DND-41 (cell line): Measurements from ENCODE around the gene MAP3K6.

ENCODE experiments used
- EZH2 ChIP-seq: IDR thresholded peaks from 3 replicates; pipeline ENCODE4 v1.6.1; 2012; ENCODE audit warnings: borderline replicate concordance, low read depth, mild to moderate bottlenecking, moderate library complexity, low read length, inconsistent platforms; ENCODE audit not compliant: severe bottlenecking
- TF ChIP-seq, protein P1 (sequence below): IDR thresholded peaks from 2 replicates; pipeline ENCODE4 v1.5.1; 2012; ENCODE audit warnings: borderline replicate concordance, low read length, moderate library complexity, mild to moderate bottlenecking; ENCODE audit not compliant: poor library complexity, severe bottlenecking; ENCODE audit errors: extremely low read depth

DNA sequence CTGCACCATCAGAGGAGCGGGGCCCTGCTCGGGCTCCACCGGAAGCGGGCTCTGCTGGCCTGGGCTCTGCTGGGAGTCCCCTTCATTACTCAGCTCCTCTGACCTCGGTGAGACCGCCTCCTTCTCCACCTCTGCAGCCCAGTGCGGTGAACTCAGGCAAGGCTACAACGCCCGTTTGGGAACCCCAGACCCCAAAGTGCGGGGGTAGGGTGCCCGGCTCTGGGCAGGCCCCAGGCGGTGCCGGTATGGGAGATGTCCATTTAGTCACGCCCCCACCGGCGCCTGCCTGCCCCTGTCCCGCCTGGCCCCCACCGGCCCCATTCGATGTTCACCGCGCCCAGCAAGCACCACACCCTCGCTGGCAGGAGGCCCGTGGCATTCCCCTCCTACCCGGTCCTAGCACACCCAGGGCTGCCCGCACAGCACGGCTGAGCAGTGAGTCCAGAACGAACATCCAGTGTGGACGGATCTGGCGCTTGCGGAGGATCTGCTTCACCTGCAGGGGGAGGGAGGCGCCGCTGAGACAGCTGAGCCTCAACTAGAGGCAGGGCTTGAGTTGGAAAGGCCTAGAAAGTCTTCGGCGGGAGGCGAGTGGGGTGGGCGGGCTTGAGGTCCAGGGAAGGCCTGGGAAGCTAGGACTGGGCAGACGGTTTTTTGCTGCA lies 10.0 kb downstream of the MAP3K6 start:
- TF ChIP-seq, protein P1, sequence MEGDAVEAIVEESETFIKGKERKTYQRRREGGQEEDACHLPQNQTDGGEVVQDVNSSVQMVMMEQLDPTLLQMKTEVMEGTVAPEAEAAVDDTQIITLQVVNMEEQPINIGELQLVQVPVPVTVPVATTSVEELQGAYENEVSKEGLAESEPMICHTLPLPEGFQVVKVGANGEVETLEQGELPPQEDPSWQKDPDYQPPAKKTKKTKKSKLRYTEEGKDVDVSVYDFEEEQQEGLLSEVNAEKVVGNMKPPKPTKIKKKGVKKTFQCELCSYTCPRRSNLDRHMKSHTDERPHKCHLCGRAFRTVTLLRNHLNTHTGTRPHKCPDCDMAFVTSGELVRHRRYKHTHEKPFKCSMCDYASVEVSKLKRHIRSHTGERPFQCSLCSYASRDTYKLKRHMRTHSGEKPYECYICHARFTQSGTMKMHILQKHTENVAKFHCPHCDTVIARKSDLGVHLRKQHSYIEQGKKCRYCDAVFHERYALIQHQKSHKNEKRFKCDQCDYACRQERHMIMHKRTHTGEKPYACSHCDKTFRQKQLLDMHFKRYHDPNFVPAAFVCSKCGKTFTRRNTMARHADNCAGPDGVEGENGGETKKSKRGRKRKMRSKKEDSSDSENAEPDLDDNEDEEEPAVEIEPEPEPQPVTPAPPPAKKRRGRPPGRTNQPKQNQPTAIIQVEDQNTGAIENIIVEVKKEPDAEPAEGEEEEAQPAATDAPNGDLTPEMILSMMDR = no peak
- no peak for TF ChIP-seq EZH2
